ENCODE data around the gene ADAMTS8. TPM values are rescaled to one million over a fixed set of nuclear protein-coding genes. Genes with fewer than 3 reads are reported as not detected.

Gene ADAMTS8
- 0.04 and 0.08 TPM in 2 replicates for total RNA-seq (2014; rRNA removed; shearing (Covaris generic))

GRCh38 chr11:130428316-130429119, at the start of gene ADAMTS8:
TSS of gene ADAMTS8 (minus strand) at chr11:130428609. CDS start at chr11:130428286, 323 bp downstream.

GRCh38 chr11:130448416-130449309, 20.3 kb upstream of the ADAMTS8 start, which contains the start of gene ADAMTS15:
TSS of gene ADAMTS15 (plus strand) at chr11:130448645. CDS start at chr11:130448974, 329 bp downstream.

Other genes starting within 250 kb of the ADAMTS8 start
- gene ZBTB44, start 113.7 kb downstream of the ADAMTS8 start, total RNA-seq (2014; rRNA removed; shearing (Covaris generic)) = 17.0 and 17.7 TPM in 2 replicates
- gene ADAMTS15, start 20.0 kb upstream of the ADAMTS8 start, total RNA-seq (2014; rRNA removed; shearing (Covaris generic)) = 2.2 and 2.5 TPM in 2 replicates

Measured in A375 (cell line).